Measurements from ENCODE around the gene GDF7. TPM values are rescaled to one million over a fixed set of nuclear protein-coding genes. Genes with fewer than 3 reads are reported as not detected.
A peak's percentile ranks its signal among the peaks of the same experiment; 100 is the strongest.

GDF7 gene
- total and polyA plus RNA-seq, 2 of the 4 experiments (the other 2 are of a cell fraction): under 0.01 to 0.02 TPM

DNA sequence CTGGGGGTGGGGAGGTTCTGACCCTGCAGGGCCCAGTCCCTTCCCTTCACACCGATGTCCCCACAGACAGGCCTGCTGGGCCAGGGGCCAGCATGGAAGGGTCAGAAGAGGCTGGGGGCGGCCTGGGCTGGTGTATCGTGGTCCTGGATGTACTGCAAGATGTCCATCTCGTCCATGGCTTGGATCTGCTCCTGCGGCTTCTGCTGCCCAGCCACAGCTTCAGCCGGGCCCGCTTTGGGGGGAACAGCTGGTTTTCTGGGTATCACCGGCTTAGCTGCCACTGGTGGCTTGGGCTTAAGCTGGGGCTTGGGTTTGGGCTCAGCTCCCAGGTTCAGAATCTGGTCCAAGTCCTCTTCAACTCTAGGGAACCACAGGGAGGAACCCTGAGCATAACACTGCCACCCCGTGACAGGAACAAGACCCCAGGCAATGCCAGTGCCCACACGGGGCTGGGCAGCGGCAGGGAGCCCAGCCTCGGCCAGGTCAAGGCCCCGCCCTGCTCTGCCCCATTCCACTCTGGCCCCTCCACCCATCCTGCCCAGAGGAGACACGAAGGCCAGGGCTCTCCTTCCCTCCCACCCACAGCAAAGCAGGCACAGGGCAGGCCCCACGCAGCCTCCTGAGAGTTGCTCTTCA lies 47.9 kb upstream of the GDF7 start (continued):
- TF ChIP-seq CTCF (conservative IDR thresholded peaks at IDR 0.05; ENCODE audit: low read depth, low read length): no peak
- no peak for TF ChIP-seq POLR2A (IDR thresholded peaks at IDR 0.05; ENCODE audit: low read depth, low read length)

- Histone ChIP-seq H2BK120ac (ENCODE audit: low read depth, low read length) (no peak overlapping the region; the same call in 1 of the 2 replicates), H3K4me3 (ENCODE audit: insufficient read depth, low read depth, low read length) (no peak overlapping the region), H4K8ac (ENCODE audit: low read depth in 2 of 2, low read length in 2 of 2) (no peak overlapping the region), H3K56ac (ENCODE audit: extremely low read depth, insufficient read depth, low read length) (no peak overlapping the region), H3K9me3 (ENCODE audit: control insufficient read depth, insufficient read depth, low read length) (no peaks in the 10 kb centered on the region), H2BK15ac (ENCODE audit: low read depth, low read length) (no peak overlapping the region), H3K4me2 (ENCODE audit: low read depth, low read length) (no peak overlapping the region), H3K18ac (ENCODE audit: low read depth, low read length) (no peak overlapping the region), H3K14ac (replicated peaks; ENCODE audit: low read depth, low read length) (0 out of 2 replicates have a peak overlapping the region, but pooled peaks have one; percentile 52), H2AK9ac (replicated peaks; ENCODE audit: low read depth, low read length, poor library complexity) (peak overlapping the region; percentile 15), H3K4ac (ENCODE audit: low read depth, low read length) (peak overlapping the region; percentile 52; the same call in 1 of the 2 replicates), H4K5ac (ENCODE audit: low read depth, low read length) (no peak overlapping the region), H3K27ac (ENCODE audit: insufficient read depth, low read length) (no peak overlapping the region), H3K9ac (ENCODE audit: low read depth, low read length) (no peak overlapping the region), H2BK20ac (ENCODE audit: low read depth, low read length) (no peak overlapping the region), H3K9me1 (ENCODE audit: insufficient read depth, low read length) (peaks cover 23% of the 10 kb centered on the region), H3K36me3 (ENCODE audit: control insufficient read depth, insufficient read depth, low read length) (peaks cover 33% of the 10 kb centered on the region), H3K4me1 (ENCODE audit: control insufficient read depth, insufficient read depth, low read length) (peaks cover 19% of the 10 kb centered on the region), H3K79me1 (ENCODE audit: low read depth in 1 of 2, low read length in 2 of 2) (peaks cover 0 to 18% of the 10 kb centered on the region in 2 experiments; a peak in 1 of 4 replicates), H2AK5ac (ENCODE audit: low read depth, low read length) (peak overlapping the region; percentile 88), H2AFZ (replicated peaks; ENCODE audit: low read length, poor library complexity) (no peak overlapping the region), H4K91ac (ENCODE audit: insufficient read depth, low read depth, low read length) (peak overlapping the region; percentile 11; the same call in 1 of the 2 replicates), H4K20me1 (ENCODE audit: insufficient read depth, low read length) (no peaks in the 10 kb centered on the region), H3K27me3 (ENCODE audit: control insufficient read depth, insufficient read depth, low read length) (no peaks in the 10 kb centered on the region), H3K23ac (ENCODE audit: low read depth, low read length) (no peak overlapping the region), H2BK5ac (ENCODE audit: low read depth, low read length, poor library complexity, severe bottlenecking) (no peak overlapping the region)
- POLR2A ChIA-PET (ENCODE audit: unreplicated experiment): no interaction called here
- DNase-seq: no peak
- 91% methylated on average over 7 of the region's 13 CpGs; no CpG with 5 or more reads in 1 of the 2 experiments for WGBS, 2 experiments (ENCODE audit: extremely low coverage in 2 of 2, insufficient read length in 1 of 2)
- no TSS peak for BruUV-seq (replicated peaks)
- in situ Hi-C loops (cut with MboI; ENCODE audit: low sequenced_read_pairs): no loop called here
- dilution Hi-C loops (cut with HindIII; ENCODE audit: low sequenced_read_pairs, unreplicated experiment): no loop called here
- CTCF ChIA-PET: no interaction called here
- intact Hi-C loops (cut with micrococcal nuclease): loop anchor here (2.0 kb wide), 1 partner anchor 15 kb away; no protein-coding TSS in a partner anchor
- no peak for ATAC-seq (ENCODE audit: low read depth)
- no peak for TF ChIP-seq SMC3 (IDR thresholded peaks at IDR 0.05; ENCODE audit: low read depth, low read length)
- TF ChIP-seq MXI1 (IDR thresholded peaks at IDR 0.05; ENCODE audit: borderline replicate concordance, low read depth, low read length): no peak
- no peak for TF ChIP-seq RCOR1 (IDR thresholded peaks at IDR 0.05; ENCODE audit: insufficient replicate concordance, low read length)
- no peak for TF ChIP-seq MAZ (IDR thresholded peaks at IDR 0.05; ENCODE audit: borderline replicate concordance, low read depth, low read length)
These were observed 47.3 kb upstream of the GDF7 start for GRCh38 chr2:20619624-20620024.

All from IMR-90 (cell line).